T47D (cell line): Measurements from ENCODE around the gene STBD1.
"Not testable (repeated sequence)": the region's sequence is repeated elsewhere in the genome, so short reads cannot be mapped to it uniquely, and the experiment has no call there.

Source experiments
- DNase-seq, 2 experiments: peaks; one replicate each; pipeline versions ENCODE4 v3.0.0 to v3.0.0-alpha.2; 2011 to 2012; ENCODE audit warnings: low read depth in 1 of 2, low spot score in 1 of 2
- JUND ChIP-seq: IDR thresholded peaks from 2 replicates; pipeline ENCODE4 v1.6.1; 2012; ENCODE audit warnings: low read depth
- in situ Hi-C: cut with HindIII; loops from 2 replicates; pipeline ENCODE4 v1.10.0; 2016; ENCODE audit warnings: low sequenced_read_pairs, low pct_unique_long_range_greater_than_20kb

The STBD1 gene

DNA sequence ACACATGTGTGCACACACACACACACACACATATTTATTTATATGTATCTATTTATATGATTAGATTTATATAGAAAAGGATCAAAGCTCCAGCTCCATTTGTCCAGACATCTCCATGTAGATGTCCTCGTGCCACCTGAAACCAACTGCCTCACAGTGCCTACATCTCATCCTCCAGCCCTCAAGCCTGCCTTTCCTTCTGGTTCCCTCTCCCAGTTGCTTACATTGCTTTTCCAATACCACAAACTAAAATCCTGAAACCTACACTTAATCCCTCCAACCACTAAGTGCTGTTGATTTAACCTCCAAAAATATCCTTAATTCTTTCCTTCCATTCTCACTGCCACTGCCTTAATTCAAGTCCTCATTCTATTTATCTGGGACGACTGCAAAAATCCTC, 51.4 kb downstream of the STBD1 start:
- TF ChIP-seq JUND: no peak
- in situ Hi-C loops: no loop called here
- no peak for DNase-seq

DNA sequence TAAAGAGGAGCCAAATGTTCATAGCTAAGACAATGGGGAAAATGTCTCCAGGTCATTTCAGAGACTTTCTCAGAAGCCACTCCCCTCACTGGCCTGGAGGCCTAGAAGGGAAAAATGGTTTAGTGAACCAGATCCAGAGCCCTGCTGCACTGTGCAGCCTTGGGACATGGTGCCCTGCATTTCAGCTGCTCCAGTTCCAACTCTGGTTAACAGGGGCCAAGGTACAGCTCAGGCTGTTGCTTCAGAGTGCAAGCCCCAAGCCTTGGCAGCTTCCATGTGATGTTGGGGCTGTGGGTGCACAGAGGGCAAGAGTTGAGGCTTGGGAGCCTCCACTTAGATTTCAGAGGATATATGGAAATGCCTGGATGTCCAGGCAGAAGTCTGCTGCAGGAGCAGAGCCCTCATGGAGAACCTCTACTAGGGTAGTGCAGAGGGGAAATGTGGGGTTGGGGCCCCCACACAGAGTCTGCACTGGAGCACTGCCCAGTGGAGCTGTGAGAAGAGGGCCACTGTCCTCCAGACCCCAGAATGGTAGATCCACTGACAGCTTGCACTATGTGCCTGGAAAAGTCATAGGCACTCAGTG, 53.4 kb downstream of the STBD1 start:
- in situ Hi-C loops: not testable (repeated sequence)

More for the DNA sequence above, 53.4 kb downstream of the STBD1 start:
- DNase-seq: not testable (repeated sequence)
